ENCODE data around the gene CETN1.

The CETN1 gene

DNA sequence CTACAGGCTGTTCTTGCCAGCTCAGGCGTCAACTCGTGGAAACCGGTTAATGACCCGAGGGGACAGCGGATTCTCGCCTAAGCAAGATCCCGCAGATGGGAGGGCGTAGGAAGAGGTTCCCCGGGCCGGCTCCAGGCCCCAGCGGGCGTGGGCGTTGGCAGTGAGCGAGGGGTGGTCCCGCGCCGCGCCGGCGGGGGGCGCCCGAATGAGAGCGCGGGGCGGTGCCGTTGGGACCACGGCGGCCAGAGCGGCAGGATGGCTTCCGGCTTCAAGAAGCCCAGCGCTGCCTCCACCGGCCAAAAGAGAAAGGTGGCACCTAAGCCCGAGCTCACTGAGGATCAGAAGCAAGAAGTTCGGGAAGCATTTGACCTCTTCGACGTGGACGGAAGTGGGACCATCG, at the start of gene CETN1:
TSS of gene CETN1 (plus strand) at position 227 of the 400 bp plus-strand sequence. CDS start at position 256, 29 bp downstream.
- DNase-seq: no peak

DNA sequence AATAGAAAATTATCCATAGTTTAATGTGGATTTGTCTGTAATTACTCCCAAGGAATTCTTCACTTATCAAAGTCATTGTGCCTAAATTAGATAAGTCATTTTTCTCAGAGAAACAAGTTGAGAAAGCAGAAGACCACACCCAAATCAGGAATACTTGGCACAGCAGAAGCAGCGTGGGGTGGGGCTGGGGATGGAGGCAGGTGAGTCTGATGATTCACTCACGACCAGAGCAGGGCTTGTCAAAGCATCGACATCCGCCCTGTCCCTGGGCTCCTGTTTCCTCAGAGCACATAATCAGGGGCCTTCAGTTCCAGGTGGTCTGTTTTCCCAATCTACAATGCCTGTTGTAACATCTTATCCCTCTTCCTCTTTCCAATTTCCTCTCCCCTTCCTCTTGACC, 48.2 kb upstream of the CETN1 start:
- DNase-seq: no peak

DNA sequence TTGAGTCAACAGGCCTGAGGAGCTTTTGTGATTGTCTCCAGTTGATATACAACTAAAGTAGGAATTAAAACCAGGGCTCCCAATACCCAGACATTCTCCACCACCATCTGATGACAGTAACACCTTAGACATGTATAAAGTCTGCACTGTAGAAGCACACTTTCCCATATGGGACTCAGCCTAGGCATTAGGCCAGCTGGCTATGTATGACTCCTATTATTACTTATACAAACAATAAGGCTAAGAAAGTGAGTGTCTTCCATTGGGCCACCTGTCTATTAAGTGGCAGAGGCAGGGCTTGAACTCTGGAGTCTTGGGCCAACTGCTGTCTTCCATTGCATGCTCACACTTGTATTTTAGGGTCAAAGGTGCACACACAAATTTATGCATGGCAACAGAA, 47.5 kb upstream of the CETN1 start:
- DNase-seq: no peak

DNA sequence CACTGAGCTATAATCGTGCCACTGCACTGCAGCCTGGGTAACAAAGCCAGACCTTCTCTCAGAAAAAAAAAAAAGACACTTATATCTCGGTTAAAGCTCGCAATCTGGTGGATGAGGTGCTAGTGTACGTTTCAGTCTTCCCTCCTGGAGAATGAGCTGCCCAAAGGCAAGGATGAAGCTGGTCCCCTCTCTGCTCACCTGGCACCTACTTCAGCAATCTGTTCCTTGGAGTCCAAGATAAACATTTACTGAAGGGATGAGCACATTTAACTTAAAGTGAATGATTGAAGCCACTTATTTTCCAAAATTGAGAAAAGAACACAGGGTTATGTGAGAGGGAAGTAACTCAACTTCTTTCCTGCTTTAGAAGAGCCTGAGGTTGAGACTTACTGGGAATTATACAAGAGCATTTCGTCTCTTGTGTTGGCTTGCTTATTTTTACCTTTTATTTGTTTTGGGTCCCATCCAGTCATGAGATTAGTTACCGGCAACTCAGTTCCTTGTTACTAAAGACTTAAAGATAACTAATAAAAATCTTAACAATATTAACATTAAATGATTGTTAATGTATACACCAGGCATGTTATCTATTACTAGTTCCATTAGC, 46.1 kb upstream of the CETN1 start:
- no peak for DNase-seq

DNA sequence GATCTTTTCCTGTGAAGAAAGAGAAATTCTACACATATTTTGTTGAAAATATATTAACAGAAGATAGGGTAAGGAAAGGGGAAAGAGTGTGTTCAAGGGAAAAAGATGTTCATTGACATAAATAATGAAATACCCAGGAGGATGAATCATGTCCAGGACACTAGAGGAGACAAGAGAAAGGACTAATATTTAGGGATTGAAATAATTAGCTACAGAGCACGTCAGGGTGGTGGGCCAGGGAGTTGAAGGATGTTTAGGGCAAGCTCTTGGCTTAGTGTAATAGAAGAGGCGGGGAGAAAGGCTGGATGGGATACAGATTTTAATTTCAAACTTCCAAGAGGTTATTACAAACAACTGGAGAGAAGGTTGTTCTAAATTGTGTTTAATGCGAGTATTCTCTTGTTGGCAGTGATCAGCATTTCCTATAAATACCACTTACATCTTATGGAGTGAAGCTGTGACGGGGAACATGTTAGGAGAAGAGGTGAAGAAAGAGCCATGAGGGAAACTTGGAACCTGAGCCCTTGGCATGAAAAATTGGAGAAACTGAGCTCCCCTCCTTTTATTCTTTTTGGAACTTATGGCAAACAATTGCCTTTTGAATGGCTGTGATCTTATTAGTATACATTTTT, 36.6 kb upstream of the CETN1 start:
- no peak for DNase-seq

DNA sequence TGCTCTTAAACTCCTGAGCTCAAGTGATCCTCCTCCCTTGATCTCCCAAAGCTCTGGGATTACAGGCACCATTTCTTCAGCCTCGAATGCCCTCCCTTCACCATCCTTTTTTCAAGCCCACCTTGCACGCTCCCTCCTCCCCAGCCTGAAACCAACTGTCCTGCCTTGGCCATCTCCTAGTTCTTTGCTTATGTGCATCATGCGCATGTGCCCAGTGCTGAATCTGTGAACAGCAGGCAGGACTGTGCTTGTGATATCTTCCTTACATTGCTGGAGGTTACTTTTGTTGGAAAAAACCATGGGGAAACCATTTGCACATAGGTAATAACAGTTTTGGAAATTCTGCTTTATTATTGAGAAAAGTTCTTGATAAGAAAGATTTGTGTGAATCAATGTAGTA, 30.2 kb upstream of the CETN1 start:
- DNase-seq: no peak

DNA sequence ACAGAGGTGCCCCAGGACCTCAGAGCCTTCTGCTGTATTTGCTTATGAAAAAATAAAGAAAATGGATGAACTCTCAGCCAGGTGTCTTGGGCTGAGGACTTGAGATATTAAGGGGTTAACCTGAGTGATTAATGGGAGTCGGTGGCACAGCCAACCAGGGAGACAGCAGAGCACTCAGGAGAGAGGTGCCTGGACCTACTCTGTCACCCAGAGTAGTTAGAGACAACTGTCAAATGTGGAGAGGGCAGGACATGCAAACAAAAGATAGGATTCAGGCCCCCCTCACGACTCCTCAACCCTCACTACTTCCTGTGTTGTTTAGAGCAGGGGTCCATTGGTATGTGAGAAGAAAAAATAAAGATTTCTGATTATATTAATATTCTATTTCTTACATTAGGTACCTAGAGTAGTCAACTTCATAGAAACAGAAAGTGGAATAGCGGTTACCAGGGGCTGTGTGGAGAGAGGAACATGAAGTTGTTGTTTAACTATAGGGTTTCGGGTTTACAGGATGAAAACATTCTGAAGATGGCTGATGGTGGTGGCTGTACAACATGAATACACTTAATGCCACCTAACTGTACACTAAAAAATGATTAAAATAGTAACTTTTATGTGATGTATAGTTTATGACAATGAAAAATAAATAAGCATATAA, 28.6 kb upstream of the CETN1 start:
- no peak for DNase-seq

DNA sequence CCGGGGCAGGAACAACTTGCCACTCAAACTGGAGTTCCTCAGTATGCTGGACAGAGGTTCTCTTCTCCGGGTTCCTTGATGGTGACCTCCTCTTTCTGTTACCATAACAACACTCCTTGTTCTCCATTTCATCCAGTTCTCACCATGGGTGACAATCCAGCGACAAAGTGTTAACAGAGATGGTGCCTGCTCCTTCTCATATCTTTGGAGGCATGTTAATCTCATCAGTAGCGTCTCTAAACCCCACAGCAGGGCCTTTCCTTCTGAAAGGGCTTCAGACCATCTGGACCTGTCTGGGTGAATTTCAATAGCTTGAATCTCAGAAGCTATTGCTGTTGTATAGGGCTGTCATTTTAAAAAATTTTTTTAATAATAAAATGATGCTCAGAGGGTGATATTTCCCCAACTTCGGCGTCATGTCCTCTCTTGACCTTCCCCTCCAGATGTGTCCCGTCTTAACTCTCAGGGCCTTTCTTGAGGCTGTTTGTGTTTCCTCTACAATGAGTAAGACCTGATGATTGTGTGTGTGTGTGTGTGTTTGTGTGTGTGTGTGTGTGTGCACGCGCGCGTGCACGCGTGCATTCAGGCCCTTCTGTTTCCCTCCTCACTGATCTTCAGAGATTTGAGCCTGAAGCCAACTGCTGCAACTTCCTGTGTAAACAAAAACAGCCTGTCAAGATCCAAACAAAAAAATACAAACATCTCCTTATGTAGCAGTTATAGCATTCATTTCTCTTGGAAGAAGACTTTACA, 24.3 kb upstream of the CETN1 start:
- DNase-seq: no peak

- DNase-seq: peak in 2 of 56 donors; percentile 1 to 3
Measured at GRCh38 chr18:564708-565561, 15.2 kb upstream of the CETN1 start.

- DNase-seq: no peak
Measured at GRCh38 chr18:565562-566061, 14.6 kb upstream of the CETN1 start.

- no peak for DNase-seq
Measured at GRCh38 chr18:567122-567521, 13.1 kb upstream of the CETN1 start.

- DNase-seq: no peak
Measured at GRCh38 chr18:568731-569130, 11.4 kb upstream of the CETN1 start.

- no peak for DNase-seq
Measured at GRCh38 chr18:570256-570655, 9.9 kb upstream of the CETN1 start.

GRCh38 chr18:570697-571096, 9.5 kb upstream of the CETN1 start:
- no peak for DNase-seq

- no peak for DNase-seq
Measured at GRCh38 chr18:572091-572830, 7.9 kb upstream of the CETN1 start.

- no peak for DNase-seq
Measured at GRCh38 chr18:572831-573289, 7.3 kb upstream of the CETN1 start.

DNA sequence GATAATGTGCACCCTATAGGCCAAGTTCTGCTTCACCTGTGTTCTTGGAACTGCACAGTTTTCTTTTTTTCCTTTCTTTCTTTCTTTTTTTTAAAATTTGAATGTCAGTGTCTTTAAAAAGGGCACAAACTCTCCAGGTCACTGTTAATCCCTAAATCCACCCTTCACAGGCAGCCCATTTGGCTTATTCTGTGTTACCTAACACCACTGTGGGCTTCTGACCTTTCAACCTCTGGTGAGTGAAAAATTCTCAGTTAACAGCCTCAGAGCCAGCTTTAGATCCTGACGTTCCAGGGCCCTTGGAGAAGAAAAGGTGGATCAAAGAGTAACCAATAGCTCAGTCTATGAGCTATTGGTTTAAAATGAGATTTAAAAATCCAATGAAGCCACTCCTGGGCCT, 6.8 kb upstream of the CETN1 start:
- no peak for DNase-seq

DNA sequence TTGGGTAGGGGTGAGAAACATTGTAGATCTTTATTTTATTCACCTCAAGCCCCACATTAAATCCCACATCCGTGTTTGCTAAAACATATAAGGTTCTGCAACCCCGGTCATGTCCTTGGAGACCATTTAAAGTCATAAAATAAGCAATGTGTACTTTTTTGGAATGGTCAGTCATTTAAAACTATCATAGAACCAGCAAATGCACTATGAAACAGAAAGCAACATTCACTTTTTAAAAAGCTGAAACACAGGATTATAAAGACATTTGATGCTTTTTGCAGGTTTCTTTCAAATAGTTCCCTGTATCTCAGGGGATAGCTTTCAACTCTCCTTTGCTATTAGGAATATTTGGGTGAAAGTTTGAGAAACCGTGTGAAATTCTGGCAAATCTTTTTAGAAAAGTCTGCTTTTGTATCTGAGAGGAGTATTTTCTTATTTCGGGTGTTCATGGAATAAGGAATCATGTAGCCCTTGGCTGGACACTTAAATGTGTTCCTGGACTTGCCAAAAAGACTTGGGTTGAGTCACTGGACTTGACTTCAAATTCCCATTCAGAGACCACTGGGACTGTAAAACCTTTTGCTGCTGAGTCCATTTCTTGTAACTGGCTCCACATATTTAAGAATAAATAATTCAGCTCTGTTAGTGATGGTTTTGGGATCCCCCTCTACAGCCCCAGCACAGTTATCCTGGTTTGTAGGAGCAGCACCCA, 5.9 kb upstream of the CETN1 start:
- no peak for DNase-seq

GRCh38 chr18:574865-575645, 5.1 kb upstream of the CETN1 start:
- no peak for DNase-seq
